GM03348 (cell line): Measurements from ENCODE around the gene SHISA4.
A peak's percentile ranks its signal among the peaks of the same experiment; 100 is the strongest.
"Not testable (repeated sequence)": the region's sequence is repeated elsewhere in the genome, so short reads cannot be mapped to it uniquely, and the experiment has no call there.

Experiments used
- DNase-seq: peaks from one replicate; pipeline ENCODE4 v3.0.0; 2012; ENCODE audit warnings: low spot score

The SHISA4 gene

DNA sequence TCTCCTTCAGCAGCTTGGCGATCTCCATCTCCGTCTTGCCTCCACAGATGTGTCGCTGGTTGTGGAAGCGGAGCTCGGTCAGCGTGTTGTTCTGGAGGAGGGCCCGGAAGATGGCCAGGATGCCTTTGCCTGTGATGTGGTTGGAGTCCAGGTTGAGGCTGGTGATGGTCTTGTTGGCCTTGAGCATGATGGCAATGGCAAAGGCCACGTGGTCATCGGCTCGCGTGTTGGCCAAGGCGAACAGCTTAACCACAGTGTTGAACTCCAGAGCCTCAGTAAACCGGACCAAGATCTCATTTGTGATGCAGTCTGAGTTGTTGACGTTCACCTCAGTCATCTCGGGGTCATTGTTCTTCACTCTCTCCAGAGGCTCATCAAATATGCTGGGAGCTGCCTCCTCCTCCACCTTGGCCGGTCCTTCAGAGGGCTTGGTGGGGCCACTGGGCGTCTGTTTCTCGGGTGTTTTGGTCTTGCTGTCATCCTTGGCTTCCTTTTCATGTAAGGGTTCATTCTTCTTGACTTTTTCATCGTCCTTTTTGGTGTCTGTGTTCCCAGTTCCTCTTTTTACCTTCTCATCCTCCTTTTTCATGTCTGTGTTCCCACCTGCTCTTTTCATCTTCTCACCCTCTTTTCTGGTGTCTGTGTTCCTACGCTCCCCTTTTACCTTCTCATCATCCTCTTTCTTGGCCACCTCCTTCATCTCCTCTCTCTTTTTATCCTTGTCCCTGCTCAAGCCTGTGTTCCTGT is 11.2 kb downstream of the SHISA4 start:
- DNase-seq, result no peak

DNA sequence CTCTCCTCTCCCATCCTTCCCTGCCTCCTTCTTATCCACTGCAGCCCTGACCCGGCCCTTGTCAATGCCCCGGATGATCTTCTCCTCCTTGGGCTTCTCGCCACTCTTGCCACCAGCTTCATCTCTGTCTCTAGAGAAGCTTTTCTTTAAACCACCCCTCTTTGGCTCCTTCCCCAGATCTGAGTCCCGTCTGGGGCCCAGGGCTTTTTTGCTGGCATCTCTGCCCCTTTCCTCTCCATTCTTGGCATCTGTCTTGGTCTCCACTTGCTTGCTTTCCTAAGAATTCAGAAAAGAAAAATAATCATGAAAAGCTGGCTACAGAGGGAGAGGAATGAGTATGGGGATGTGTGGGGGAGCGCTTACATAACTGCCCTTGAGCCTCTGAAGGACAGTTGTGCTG is 11.8 kb downstream of the SHISA4 start:
- no peak for DNase-seq

DNA sequence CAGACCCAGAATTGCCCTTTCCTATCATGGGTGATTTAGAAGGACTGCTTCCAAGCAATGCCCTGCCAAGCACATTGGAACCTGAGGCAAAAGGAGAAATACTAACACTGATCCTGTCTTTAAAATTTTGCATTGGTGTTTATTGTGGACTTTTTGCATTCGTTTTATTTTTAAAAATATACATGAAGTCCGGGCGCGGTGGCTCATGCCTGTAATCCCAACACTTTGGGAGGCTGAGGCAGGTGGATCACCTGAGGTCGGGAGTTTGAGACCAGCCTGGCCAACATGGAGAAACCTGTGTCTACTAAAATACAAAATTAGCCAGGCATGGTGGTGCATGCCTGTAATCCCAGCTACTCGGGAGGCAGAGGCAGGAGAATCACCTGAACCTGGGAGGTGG is 12.3 kb downstream of the SHISA4 start:
- DNase-seq, result not testable (repeated sequence)

DNA sequence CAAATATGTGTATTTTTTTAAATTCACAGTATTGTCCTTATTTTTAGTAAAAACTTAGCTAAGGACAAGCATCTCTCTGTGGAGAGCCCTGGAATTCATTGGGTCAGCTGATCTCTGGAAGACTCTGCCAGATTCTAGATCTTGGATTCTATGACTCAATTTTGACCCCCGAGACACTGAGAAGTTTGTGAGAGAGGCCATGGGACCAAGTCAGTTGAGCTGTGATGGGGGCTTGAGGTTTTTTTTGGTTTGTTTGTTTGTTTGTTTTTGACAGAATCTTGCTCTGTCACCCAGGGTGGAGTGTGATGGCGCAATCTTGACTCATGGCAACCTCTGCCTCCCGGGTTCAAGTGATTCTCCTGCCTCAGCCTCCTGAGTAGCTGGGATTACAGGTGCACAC is 13.5 kb downstream of the SHISA4 start:
- DNase-seq, result peak; percentile 29

DNA sequence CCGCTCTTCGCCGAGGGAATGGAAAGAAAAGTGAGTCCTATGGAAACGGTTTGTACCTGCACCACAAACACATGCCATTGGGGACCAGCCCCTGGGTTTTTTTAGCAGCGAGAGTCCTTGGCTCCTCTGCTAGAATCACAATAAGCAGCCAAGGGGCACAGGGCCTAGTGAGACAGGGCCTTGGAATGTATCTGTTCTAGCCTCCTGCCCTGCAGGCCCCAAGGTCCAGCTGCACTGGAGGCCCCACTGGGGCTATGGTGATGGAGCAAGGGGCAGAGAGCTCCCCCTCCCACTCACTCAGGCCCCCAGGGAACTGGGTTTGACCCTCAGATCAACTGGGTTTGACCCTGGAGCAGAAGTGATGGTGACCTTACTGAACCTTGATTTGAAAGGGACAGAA is 14.4 kb downstream of the SHISA4 start:
- peak; percentile 49 for DNase-seq

DNA sequence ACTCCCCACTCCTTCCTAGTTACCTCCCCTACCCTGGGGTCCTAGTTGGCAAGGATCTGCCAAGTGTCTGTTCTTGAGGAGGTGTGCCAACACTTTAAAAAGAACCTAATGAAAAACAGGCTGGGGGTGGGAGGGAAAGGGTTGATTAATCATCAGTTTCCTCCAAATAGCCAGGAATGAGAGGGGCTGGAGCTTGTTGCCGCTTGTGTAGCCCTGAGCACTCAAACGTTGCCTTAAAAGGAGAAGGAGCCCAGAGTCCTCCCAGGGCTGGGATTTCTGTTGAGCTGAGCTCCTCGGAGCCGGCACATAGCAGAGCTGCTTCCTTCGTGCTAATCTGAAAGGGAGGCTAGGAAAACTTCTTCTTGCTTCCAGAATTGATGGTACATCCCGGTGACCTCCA is 15.9 kb downstream of the SHISA4 start:
- DNase-seq, result peak; percentile 87

DNA sequence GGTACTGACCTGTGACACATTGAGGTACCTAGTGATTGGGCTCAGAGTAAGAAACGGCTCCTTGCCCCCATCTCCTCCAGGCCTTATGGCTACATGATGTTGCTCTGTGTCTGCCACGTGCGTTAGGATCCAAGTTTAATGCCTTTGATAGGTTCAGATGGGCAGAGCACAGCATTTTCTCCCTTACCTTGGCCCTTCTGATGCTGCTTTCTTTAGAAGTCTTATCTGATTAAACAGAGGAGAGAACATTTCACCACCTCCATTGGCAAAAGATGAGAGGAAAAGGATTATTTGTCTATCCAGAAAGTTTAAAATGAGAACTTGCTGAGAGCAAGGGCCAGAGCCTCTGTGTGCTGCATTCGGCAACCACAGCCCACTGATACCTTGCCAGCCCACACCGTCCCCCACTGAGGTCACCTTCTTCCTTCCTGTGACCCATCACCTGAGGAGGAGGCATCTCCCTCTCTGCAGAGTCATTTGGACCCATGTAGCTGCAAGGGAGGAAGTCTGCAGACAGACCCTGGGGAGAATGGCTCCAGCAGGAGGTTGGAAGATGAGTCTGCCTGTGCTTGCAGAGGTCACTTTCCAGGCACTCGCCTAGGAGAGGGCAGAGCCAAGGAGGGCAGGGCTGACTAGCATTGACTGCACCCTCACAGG is 16.7 kb downstream of the SHISA4 start:
- no peak for DNase-seq

DNA sequence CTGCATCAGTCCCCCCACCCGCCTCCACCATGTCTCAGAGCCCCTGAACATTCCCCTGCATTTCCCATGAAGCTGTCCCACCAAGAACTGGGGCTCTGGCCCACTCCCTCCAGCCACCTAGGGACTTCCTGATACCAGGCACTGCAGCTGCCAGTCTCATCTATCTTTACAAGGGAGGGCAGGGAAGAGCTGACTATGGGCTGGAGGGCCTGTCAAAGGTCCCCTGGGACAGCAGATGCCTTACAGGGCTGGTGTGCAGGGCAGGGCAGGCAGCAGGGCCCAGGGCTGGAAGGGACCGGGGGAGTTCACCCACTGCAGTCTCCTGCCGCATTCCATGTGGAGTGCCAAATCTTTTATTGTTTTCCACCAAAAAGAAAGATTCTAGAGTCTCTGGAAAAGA is 17.6 kb downstream of the SHISA4 start:
- DNase-seq, result no peak

DNA sequence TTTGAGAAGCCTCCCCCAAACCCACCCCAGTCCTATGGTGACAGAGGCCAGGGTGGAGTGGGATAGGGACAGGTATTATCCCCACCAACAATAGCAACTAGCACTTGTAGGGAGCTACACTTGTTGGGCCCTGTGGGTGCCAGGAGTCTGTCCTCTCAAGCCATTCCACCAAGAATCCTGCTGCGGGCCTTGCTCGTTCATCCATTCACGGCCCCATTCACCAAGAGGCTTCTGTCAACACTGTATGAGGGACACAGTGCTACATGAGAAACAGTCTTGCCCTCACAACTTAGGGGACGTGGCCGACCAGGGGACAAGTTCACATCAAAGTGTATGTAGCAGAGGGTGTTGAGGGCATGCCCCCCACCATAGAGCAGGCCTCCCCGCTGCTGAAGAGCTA is 18.9 kb downstream of the SHISA4 start:
- DNase-seq, result no peak

DNA sequence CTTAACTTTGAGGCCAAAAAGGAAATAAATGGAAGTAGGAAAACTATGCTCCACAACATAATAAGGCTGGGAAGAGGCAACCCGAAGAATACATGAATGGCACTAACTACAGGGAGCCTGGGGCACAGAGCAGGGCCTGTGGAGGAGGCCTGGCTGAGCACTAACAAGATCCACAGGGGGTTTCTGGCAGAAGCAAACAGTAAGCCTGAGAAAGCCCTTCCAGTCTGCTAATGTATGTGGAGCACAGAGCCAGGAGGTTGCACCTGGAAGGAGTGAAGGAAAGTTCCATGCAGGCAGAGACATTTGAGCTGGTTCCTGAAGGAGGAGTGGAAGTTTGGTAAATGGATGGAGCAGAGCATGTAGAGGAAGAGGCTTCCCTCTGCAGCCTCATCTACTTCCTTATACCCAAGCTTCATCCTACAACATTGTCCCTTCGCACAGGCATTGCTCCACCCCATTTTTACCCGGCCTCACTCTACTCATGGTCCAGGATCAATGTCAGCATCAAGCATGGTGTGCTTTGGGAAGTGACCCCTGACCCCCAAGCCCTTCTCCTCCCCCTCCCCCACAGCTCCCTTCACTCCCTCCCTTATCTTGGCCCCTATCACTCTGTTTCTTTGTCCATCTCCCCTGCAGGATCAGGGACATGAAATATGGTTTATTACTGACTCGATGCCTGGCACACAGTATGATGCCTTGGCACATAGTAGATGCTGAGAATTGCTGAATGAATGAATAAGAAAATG is 23.3 kb downstream of the SHISA4 start:
- no peak for DNase-seq

DNA sequence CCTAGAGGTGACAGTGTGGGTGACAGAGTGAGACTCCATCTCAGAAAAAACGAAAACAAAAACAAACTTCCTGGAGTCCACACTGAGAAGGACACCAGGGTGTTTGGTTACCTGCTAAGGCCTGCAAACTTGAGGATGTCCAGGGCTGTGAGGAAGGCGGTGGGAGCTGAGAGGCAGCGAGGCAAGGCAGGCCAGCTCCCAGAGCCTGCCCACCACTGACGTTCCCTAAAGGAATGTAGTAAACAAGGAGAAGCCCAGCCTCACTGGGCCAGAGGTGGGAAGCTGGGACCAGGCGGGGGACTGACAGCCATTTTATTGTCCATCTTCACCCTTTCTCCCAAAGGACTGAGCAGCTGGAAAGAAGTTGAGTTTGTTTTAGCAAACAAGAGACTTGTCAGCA is 24.1 kb downstream of the SHISA4 start:
- DNase-seq, result no peak

DNA sequence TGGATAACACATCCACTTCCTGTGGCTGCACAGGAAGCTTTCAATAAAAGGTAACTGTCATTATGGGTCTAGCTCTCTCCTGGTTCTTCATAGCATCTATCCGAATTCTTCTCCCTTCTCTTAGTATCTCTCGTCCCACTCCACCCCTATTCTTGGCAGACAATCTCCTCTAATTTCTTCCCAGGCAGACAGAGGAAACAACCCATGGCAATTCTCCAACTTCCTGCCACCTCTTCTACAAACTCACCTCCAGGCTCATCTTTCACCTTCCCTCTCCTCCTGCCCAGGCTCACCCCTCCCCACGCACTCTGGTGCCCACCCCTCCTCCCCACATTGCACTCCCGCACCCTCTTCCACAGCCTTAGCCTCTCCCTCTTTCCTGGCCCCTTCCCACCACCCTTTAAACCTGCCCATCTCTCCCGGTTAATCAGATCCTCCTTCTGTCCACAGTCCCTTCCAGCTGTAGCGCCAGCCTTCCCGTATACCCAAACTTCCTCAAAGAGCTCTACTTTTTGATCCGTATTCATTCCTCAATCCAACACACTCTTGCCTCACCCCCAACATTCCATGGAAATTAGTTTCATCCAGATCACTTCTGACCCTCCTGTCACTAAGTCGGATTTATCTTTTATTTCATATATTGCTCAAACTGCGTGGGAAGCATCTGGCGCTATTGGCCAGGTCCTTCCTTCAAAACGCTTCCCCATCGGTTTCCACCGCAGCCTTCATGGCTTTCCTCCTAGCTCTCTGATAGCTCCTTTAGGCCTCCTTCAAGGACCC is 25.9 kb downstream of the SHISA4 start:
- no peak for DNase-seq

DNA sequence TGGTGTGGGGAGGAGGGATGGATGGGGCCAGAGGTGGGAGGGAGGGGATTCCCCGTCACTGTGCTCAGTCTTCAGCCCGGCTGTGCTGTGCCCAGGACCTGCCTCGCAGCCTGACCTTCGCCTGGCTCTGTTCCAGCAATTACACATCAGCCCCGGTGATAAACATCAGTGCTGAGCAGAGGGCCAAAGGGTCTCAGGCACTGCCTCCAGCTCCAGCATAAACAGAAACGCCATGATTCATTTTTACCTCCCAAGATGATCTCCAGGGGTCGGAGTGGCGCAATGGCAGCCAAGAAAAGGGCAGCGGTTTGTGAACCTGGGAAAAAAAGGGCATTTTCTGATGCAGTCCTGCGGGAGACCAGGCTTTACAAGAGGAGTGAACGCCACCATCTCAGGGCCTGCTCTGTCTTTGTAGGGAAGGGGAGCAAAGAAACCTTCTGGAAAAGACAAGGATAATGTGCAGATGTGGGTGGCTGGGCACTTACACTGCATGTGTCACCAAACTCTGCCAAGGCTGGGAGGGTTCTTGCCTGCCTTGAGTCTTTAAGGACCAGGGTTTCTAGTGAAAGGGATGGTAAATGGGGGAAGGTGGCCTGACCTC is 28.1 kb downstream of the SHISA4 start:
- DNase-seq, result peak; percentile 62

DNA sequence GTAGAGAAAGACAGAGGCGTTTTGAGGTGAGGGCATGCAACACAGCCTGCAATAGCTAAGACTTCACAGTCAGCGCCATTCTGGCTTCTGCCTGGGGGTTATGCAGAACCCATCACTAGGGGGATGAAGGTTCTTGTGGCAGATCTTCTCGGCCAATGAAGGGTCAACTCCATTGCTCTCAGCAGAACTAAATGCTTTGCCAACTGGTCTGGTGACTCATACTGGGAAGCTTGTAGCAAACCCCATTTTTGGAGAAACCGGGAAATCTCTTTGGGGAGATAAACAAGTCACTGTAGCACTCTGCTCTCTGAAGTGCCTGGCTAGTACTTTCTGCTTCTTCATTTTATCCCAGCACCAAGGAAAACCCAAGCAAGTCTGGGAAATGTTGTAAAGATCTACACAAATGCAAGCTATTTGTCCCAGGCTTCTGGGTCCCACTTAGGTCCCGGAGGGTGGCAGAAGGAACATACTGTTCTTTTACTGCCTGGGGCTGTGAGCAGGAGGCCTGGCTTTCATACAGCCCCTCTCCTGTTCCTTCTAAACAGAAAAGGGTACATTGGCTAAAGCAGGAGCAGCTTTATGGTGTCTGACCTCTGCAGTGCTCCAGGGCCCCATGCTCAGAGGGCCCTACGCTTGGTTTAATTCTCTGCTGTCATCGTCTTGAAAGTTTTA is 28.8 kb downstream of the SHISA4 start:
- DNase-seq, result peak; percentile 83

DNA sequence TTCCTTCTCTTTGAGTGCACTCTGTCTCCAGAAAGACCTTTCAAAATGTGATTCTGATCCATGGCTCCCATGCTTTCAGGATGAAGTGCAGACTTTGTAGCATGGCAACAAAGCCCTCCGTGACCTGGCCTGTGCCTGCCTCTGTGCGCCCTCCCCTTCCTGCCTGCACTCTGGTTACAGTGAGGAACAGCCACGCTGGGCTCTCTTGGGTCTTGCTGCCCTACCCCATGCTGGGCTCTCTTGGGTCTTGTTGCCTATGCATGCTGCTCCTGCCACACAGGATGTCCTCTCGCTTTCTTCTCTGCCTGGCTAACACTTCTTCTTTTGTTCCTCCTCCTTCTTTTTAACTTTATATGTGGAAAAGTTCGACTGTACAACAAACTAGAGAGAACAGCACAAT is 29.6 kb downstream of the SHISA4 start:
- DNase-seq, result no peak

DNA sequence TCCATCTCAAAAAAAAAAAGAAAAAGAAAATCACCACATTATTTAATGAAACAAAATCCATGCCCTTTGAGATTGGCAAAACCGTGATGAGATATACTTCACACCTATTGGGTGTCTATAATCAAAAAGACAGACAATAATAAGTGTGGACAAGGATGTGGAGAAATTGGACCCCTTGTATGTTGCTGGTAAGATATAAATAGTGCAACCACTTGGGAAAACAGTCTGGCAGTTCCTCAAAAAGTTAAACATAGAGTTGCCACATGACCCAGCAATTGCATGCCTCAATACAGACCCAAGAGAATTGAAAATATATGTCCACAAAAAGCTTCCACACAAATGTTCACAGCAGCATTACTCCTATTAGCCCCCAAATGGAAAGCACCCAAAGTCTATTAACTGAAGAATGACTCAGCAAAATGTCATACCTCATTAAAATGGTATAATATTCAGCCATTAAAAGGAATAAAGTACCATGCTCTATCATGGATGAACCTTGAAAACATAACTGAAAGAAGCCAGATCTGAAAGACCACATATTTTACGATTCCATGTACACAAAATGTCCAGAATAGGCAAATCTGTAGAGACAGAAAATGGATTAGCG is 33.4 kb downstream of the SHISA4 start:
- no peak for DNase-seq

DNA sequence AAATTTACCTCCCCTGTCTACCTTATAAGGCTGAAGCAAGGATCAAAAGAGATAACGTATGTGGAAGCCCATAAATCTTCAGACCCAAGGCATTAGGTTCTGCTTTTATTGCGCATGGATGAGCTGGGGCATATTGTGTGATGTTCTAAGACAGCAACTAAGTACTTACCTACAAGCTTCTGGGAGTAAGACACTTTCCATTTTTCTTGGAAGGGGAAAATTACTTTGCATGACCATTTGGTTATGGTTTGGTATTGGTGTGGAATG is 36.5 kb downstream of the SHISA4 start:
- no peak for DNase-seq

DNA sequence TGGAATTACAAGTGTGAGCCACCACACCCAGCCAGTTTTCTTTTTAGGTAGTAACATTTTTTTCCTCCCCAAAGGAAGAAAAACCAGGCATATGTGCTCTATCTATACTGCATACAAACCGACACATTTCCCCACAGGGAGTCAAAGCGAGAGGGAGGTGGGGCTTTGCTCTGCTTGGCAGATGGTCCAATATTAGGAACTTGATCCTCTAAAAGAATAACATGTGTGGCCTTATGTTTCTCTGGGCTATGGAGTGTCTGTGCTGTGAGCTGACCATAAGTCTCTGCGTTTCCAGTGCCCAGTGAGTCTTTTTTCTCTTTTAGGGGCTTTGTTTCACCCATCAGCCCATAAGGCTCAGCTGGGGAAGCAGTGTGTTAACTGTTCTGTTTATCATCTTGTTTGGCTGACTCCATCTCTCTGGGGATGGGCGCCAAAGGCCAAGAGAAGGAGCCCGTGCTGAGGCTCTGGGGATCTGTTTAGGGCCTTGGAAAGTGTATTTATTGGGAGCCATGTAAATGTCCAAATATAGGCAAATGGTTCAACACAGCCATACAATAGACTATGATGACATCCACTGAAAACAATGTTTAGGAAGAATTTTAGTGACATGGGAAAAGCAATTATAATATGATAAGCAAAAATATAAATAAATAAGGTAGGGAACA is 37.4 kb downstream of the SHISA4 start:
- DNase-seq, result no peak

DNA sequence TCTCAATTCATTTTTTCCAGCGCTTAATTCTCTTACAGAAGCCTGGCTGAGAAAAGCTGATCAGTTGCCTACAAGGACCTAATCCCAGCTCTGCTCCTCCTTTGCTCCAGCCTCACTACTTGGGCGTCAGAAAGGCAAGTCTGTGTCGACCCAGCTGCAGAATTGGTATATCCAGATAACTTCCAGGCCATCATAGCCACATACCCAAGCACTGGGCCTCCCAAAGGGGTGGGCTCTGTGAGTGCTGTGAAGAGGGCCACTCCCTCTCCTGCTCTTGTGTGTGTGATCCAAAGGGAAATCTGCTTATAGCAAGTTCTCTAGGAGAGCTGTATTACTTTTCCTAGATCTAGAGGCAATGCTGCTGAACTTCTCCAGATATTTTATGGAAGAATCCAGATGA is 39.6 kb downstream of the SHISA4 start:
- DNase-seq, result no peak

DNA sequence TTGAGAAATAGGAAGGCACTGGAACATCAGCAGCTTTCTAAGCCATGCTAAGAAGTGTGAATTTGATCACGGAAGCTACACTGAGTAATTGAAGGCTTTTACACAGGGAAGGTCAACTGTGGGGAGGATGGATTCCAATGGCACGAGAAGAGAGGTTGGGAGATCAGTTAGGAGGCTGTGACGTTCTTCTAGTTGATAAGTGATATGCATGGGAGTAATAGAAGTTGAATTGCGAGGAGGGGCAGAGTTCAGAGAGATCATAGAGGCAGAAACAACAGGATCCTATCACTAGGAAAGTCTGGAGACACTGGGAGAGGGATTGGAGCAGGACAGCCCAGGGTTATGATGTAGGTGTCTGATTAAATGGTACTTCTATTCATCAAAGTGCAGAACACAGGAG is 41.4 kb downstream of the SHISA4 start:
- no peak for DNase-seq

DNA sequence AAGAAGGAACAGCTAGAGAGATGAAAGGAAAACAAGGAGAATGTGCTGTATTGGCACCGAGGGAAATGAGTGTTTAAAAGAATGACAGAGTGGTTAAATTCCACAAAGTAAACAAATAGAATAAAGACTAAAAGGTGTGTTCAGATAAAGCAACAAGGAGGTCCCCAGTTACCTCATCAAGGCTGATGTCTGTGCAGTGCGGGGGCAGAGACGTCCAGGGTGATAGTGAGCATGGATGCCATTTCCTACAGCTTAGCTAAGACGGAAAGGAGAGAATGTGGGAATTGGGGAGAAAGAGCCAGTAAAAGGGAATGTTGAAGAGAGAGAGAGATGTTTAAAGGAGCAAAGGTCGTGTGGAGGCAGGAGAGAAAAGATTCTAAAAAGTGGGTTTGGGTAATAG is 42.1 kb downstream of the SHISA4 start:
- no peak for DNase-seq
